Endodermal cell (in vitro differentiated cells): ENCODE results near the gene TAS2R16. TPM values are rescaled to one million over a fixed set of nuclear protein-coding genes. Genes with fewer than 3 reads are reported as not detected.

ENCODE experiments used
- DNase-seq: peaks from one replicate; pipeline ENCODE4 v3.0.0-alpha.2; 2017
- H3K27ac ChIP-seq: 2 replicates; pipeline ENCODE4 v1.5.1; 2013; ENCODE audit warnings: mild to moderate bottlenecking, low read depth, low read length, moderate library complexity
- H3K27me3 ChIP-seq: 2 replicates; pipeline ENCODE4 v1.6.1; 2013; ENCODE audit warnings: mild to moderate bottlenecking, low read length, moderate library complexity; ENCODE audit not compliant: insufficient read depth, control insufficient read depth, poor library complexity, severe bottlenecking
- H3K36me3 ChIP-seq: 2 replicates; pipeline ENCODE4 v1.7.0; 2013; ENCODE audit warnings: mild to moderate bottlenecking, low read length, moderate library complexity; ENCODE audit not compliant: control insufficient read depth, insufficient read depth
- H3K4me1 ChIP-seq: one replicate; pipeline ENCODE4 v1.7.0; 2013; ENCODE audit warnings: low read length; ENCODE audit not compliant: control insufficient read depth, insufficient read depth
- H3K4me3 ChIP-seq: 2 replicates; pipeline ENCODE4 v1.5.1; 2013; ENCODE audit warnings: mild to moderate bottlenecking, low read length, moderate library complexity
- H3K9ac ChIP-seq: 2 replicates; pipeline ENCODE4 v1.6.1; 2013; ENCODE audit warnings: mild to moderate bottlenecking, low read length, moderate library complexity; ENCODE audit not compliant: poor library complexity, severe bottlenecking; ENCODE audit errors: extremely low read depth
- H3K9me3 ChIP-seq: 2 replicates; pipeline ENCODE4 v1.6.1; 2013; ENCODE audit warnings: mild to moderate bottlenecking, low read length, moderate library complexity; ENCODE audit not compliant: control insufficient read depth
- H3K27ac Mint-ChIP-seq: 2 replicates; pipeline ENCODE4 v1.8.0; 2020; ENCODE audit warnings: mixed read lengths
- H3K27me3 Mint-ChIP-seq: 2 replicates; pipeline ENCODE4 v1.8.0; 2021; ENCODE audit warnings: mild to moderate bottlenecking, mixed read lengths; ENCODE audit not compliant: insufficient read depth
- H3K36me3 Mint-ChIP-seq: 2 replicates; pipeline ENCODE4 v1.8.0; 2020; ENCODE audit warnings: low read depth, mixed read lengths
- H3K4me1 Mint-ChIP-seq: 2 replicates; pipeline ENCODE4 v1.8.0; 2020; ENCODE audit warnings: mixed read lengths
- H3K4me3 Mint-ChIP-seq: 2 replicates; pipeline ENCODE4 v1.8.0; 2020; ENCODE audit warnings: mild to moderate bottlenecking, moderate library complexity, mixed read lengths
- H3K9me3 Mint-ChIP-seq: 2 replicates; pipeline ENCODE4 v1.8.0; 2020; ENCODE audit warnings: mild to moderate bottlenecking, mixed read lengths
- WGBS, 2 experiments: methylation state at CpG; one replicate each; pipeline versions ENCODE4 v1.1.5 to v1.1.7; 2013; ENCODE audit warnings: missing lambda C conversion rate in 2 of 2, mixed read lengths in 1 of 2; ENCODE audit not compliant: insufficient coverage in 1 of 2, insufficient read length in 1 of 2; 5-methylcytosine and 5-hydroxymethylcytosine counted together
- total RNA-seq, 2 donors: library from RNA; stranded (reverse); fragmentation: NEBNext Ultra II Directional in 1 of 2; extraction: Animal tissue kit (Norgen Biotek cat#: 25700) in 1 of 2; gene quantifications; 2 replicates in 1 of 2; 3 replicates in 1 of 2; pipeline ENCODE4 v1.2.1, GENCODE V29; 2021
- TF ChIP-seq, protein P1 (sequence below): fragments of 200-600 bp; sonication (generic); conservative IDR thresholded peaks from 2 replicates; pipeline ENCODE4 v1.5.0; 2021; ENCODE audit warnings: antibody characterized with exemption, mild to moderate bottlenecking

Gene TAS2R16
- total RNA-seq, 2 donors from 2014 or later: not detected

- peaks cover 17% of the 10 kb centered on the region for H3K4me1 Mint-ChIP-seq
- TF ChIP-seq, protein P1, sequence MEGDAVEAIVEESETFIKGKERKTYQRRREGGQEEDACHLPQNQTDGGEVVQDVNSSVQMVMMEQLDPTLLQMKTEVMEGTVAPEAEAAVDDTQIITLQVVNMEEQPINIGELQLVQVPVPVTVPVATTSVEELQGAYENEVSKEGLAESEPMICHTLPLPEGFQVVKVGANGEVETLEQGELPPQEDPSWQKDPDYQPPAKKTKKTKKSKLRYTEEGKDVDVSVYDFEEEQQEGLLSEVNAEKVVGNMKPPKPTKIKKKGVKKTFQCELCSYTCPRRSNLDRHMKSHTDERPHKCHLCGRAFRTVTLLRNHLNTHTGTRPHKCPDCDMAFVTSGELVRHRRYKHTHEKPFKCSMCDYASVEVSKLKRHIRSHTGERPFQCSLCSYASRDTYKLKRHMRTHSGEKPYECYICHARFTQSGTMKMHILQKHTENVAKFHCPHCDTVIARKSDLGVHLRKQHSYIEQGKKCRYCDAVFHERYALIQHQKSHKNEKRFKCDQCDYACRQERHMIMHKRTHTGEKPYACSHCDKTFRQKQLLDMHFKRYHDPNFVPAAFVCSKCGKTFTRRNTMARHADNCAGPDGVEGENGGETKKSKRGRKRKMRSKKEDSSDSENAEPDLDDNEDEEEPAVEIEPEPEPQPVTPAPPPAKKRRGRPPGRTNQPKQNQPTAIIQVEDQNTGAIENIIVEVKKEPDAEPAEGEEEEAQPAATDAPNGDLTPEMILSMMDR: no peak
- no peak overlapping the region for H3K27ac Mint-ChIP-seq
- no peak overlapping the region for H3K27ac ChIP-seq
- no peaks in the 10 kb centered on the region for H3K36me3 Mint-ChIP-seq
- no peaks in the 10 kb centered on the region for H3K27me3 Mint-ChIP-seq
- peaks cover 2% of the 10 kb centered on the region for H3K9me3 Mint-ChIP-seq
- no peaks in the 10 kb centered on the region for H3K9me3 ChIP-seq
- no peaks in the 10 kb centered on the region for H3K36me3 ChIP-seq
- DNase-seq: peak; percentile 57
- no peak overlapping the region for H3K9ac ChIP-seq
- no peak overlapping the region for H3K4me3 Mint-ChIP-seq
- peaks cover 5% of the 10 kb centered on the region for H3K4me1 ChIP-seq
- no peaks in the 10 kb centered on the region for H3K27me3 ChIP-seq
- no peak overlapping the region for H3K4me3 ChIP-seq
- WGBS, 2 experiments: 85% methylated on average over 2 of the region's 2 CpGs; no CpG with 5 or more reads in 1 of the 2 experiments
Observed at GRCh38 chr7:122987463-122987862, 8.0 kb downstream of the TAS2R16 start.

DNA sequence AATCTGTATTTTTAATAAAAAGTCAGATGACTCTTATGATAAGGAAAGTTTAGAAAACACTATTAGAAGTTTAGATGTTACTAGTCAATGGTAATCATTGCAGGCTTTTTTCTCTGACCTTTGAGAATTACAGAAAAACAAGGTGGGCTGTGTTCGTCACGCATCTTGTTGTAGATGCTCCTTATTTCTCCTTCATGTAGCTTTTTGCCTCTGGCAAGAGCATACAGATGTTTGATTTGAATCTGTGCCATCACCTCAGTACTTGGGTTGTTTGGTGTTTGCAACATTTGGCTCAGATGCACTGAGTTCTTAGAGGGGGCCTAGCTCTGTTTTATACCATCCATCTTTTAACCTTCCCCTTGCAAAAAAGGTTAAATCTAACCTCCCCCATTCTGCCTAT is 11.5 kb downstream of the TAS2R16 start:
- no peak overlapping the region for H3K9ac ChIP-seq
- Mint-ChIP-seq H3K27me3 (no peaks in the 10 kb centered on the region), H3K36me3 (no peaks in the 10 kb centered on the region), H3K4me3 (no peak overlapping the region), H3K9me3 (peaks cover 2% of the 10 kb centered on the region), H3K4me1 (peaks cover 19% of the 10 kb centered on the region), H3K27ac (no peak overlapping the region)
- TF ChIP-seq, protein P1: no peak
- no peaks in the 10 kb centered on the region for H3K27me3 ChIP-seq
- H3K4me3 ChIP-seq: no peak overlapping the region
- DNase-seq: no peak
- no peak overlapping the region for H3K27ac ChIP-seq
- H3K36me3 ChIP-seq: no peaks in the 10 kb centered on the region
- WGBS, 2 experiments: 95% methylated on average over 2 of the region's 2 CpGs; no CpG with 5 or more reads in 1 of the 2 experiments
- H3K4me1 ChIP-seq: no peaks in the 10 kb centered on the region
- no peaks in the 10 kb centered on the region for H3K9me3 ChIP-seq

GRCh38 chr7:122983261-122983660 is 12.2 kb downstream of the TAS2R16 start:
- peaks cover 2% of the 10 kb centered on the region for H3K9me3 Mint-ChIP-seq
- H3K4me3 ChIP-seq: no peak overlapping the region
- no peak overlapping the region for H3K27ac Mint-ChIP-seq
- no peak for DNase-seq
- H3K4me1 Mint-ChIP-seq: peaks cover 18% of the 10 kb centered on the region
- no peaks in the 10 kb centered on the region for H3K36me3 Mint-ChIP-seq
- H3K27ac ChIP-seq: no peak overlapping the region
- H3K36me3 ChIP-seq: no peaks in the 10 kb centered on the region
- no peaks in the 10 kb centered on the region for H3K27me3 ChIP-seq
- no peak overlapping the region for H3K9ac ChIP-seq
- WGBS, 2 experiments: 100% methylated on average over 1 of the region's 1 CpG; no CpG with 5 or more reads in 1 of the 2 experiments
- TF ChIP-seq, protein P1: no peak
- no peaks in the 10 kb centered on the region for H3K9me3 ChIP-seq
- no peaks in the 10 kb centered on the region for H3K4me1 ChIP-seq
- H3K4me3 Mint-ChIP-seq: no peak overlapping the region
- no peaks in the 10 kb centered on the region for H3K27me3 Mint-ChIP-seq
